Body of pancreas (tissue), 4 donors: ENCODE measurements around the gene ZNF777. TPM values are rescaled to one million over a fixed set of nuclear protein-coding genes. Genes with fewer than 3 reads are reported as not detected.
A peak's percentile ranks its signal among the peaks of the same experiment; 100 is the strongest.

Experiments
- ATAC-seq: fragments of 150-250 bp; one replicate; pipeline ENCODE4 v1.9.1; 2016
- DNase-seq, 4 donors: peaks; one replicate each; pipeline ENCODE4 v3.0.0-alpha.2; 2019
- H3K27ac ChIP-seq, 4 donors: fragments of 200-600 bp; sonication (generic); 1 replicate in 3 of 4; 2 replicates in 1 of 4; pipeline versions ENCODE4 v1.5.1 to v1.6.1; 2016 to 2019; ENCODE audit warnings: mild to moderate bottlenecking in 1 of 4, mixed read lengths in 1 of 4, moderate library complexity in 1 of 4
- H3K27me3 ChIP-seq, 2 donors: fragments of 200-600 bp; sonication (generic); one replicate each; pipeline ENCODE4 v1.6.0; 2016; ENCODE audit warnings: mild to moderate bottlenecking in 1 of 2
- H3K36me3 ChIP-seq, 2 donors: fragments of 200-600 bp; sonication (generic); replicated peaks in 1 of 2; 2 replicates each; pipeline ENCODE4 v1.5.1; 2016; ENCODE audit warnings: low read depth in 2 of 2; ENCODE audit not compliant: insufficient read depth in 1 of 2
- H3K4me1 ChIP-seq: fragments of 200-600 bp; sonication (generic); one replicate; pipeline ENCODE4 v1.6.0; 2016
- H3K4me3 ChIP-seq, 2 donors: fragments of 200-600 bp; sonication (generic); 1 replicate in 1 of 2; 2 replicates in 1 of 2; pipeline ENCODE4 v1.5.1; 2016 to 2019
- H3K9me3 ChIP-seq, 3 donors: fragments of 200-600 bp; sonication (generic); 1 replicate in 2 of 3; 2 replicates in 1 of 3; pipeline ENCODE4 v1.5.1; 2016
- POLR2A ChIP-seq, 3 donors: fragments of 450-650 bp; IDR thresholded peaks; one replicate each; pipeline ENCODE4 v1.6.1; 2016; ENCODE audit warnings: antibody characterized with exemption in 3 of 3, mild to moderate bottlenecking in 2 of 3
- WGBS, 2 donors: methylation state at CpG; one replicate each; pipeline ENCODE4 v1.1.5; 2017; 5-methylcytosine and 5-hydroxymethylcytosine counted together
- intact Hi-C: fragments of 100-400 bp; cut with DNase I; formaldehyde crosslinking; loops from one replicate; pipeline ENCODE4 v1.15.1; 2023
- total RNA-seq, 2 donors: library from RNA; depleted of rRNA; stranded (reverse); fragments of >200 nt; gene quantifications; one replicate each; pipeline ENCODE4 v1.1.0, GENCODE V29; 2016
- TF ChIP-seq, protein P1 (sequence below), 7 experiments: fragments of 450-650 bp in 4 of 7; fragments of 200-600 bp in 3 of 7; sonication (generic) in 3 of 7; IDR thresholded peaks; one replicate each; pipeline ENCODE4 v1.5.1; 2016 to 2019; ENCODE audit warnings: antibody characterized with exemption in 7 of 7

The ZNF777 gene
- total RNA-seq, 2 donors from 2014 or later, result 8.3 to 10.5 TPM

DNA sequence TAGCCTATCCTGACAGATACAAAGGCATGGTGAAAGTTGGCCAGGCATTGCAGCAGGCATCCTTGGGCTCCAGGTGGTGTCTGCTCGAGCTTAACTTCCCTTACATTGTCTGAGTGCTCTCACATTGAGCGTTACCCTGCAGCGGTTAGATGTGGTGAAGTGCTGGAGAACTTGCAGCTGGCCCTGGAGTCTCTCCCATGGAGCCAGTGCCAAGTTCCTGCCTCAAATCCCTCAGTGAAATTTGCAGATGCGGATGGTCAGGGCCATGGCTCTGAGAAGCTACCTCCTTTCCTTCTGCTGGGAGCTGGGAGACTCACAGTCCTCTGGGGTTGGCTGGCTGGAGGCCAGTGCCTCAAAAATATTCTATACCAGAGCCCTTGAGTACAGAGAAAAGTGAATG is 40.0 kb upstream of the ZNF777 start:
- H3K4me1 ChIP-seq, result peaks cover 11% of the 10 kb centered on the region
- 52 to 64% methylated on average over 4 of the region's 4 CpGs for WGBS, 2 donors
- no peaks in the 10 kb centered on the region for H3K9me3 ChIP-seq
- no peaks in the 10 kb centered on the region for H3K36me3 ChIP-seq
- intact Hi-C loops, result no loop called here
- DNase-seq (no peak), ATAC-seq (no peak)
- no peaks in the 10 kb centered on the region for H3K27me3 ChIP-seq
- no peak for TF ChIP-seq POLR2A (IDR thresholded peaks at IDR 0.05)
- TF ChIP-seq, protein P1, sequence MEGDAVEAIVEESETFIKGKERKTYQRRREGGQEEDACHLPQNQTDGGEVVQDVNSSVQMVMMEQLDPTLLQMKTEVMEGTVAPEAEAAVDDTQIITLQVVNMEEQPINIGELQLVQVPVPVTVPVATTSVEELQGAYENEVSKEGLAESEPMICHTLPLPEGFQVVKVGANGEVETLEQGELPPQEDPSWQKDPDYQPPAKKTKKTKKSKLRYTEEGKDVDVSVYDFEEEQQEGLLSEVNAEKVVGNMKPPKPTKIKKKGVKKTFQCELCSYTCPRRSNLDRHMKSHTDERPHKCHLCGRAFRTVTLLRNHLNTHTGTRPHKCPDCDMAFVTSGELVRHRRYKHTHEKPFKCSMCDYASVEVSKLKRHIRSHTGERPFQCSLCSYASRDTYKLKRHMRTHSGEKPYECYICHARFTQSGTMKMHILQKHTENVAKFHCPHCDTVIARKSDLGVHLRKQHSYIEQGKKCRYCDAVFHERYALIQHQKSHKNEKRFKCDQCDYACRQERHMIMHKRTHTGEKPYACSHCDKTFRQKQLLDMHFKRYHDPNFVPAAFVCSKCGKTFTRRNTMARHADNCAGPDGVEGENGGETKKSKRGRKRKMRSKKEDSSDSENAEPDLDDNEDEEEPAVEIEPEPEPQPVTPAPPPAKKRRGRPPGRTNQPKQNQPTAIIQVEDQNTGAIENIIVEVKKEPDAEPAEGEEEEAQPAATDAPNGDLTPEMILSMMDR (IDR thresholded peaks at IDR 0.05), result no peak
- H3K27ac ChIP-seq, result no peak overlapping the region
- H3K4me3 ChIP-seq, result no peak overlapping the region

DNA sequence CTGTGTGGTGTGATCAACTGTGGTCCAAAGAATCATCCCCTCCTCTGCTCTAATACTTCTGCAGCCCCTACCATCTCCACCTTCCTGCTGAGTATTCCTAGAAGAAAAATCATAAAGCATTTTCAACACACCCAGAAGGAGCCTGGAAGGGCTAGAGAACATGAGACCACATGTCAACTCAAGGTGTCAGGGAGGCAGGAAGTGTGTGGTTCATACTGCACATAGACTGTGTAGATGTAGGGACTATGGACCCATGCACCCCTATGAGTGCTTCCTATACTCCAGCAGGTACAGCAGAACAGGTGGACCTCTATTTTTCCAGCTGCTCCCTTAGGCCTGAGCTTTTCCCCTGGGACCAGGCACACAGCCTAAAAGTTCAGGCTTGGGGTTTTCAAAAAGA is 39.3 kb upstream of the ZNF777 start:
- no peak for DNase-seq
- Histone ChIP-seq H3K4me3 (no peak overlapping the region), H3K36me3 (no peaks in the 10 kb centered on the region), H3K27me3 (no peaks in the 10 kb centered on the region), H3K27ac (no peak overlapping the region), H3K9me3 (no peaks in the 10 kb centered on the region), H3K4me1 (peaks cover 18% of the 10 kb centered on the region)
- TF ChIP-seq, protein P1 (IDR thresholded peaks at IDR 0.05), result no peak
- TF ChIP-seq POLR2A (IDR thresholded peaks at IDR 0.05), result no peak
- ATAC-seq, result no peak
- intact Hi-C loops, result no loop called here

DNA sequence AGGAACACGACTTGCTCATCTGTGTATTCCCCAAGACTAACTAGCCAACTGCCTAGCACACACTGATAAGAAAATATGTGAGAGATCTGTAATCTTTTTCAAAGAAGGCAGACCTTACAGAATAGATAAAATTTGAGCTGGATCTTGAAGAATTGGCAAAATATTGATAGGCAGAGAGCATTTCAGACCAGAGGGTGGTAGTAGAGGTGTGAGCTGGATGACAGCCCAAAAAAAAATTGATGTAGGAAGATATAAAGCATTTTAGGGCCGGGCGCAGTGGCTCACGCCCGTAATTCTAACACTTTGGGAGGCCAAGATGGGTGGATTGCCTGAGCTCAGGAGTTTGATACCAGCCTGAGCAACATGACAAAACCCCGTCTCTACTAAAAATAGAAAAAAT is 37.9 kb upstream of the ZNF777 start:
- 80 to 88% methylated on average over 6 of the region's 6 CpGs for WGBS, 2 donors
- no peak for DNase-seq
- H3K36me3 ChIP-seq, result peaks cover 2% of the 10 kb centered on the region in 2 donors
- TF ChIP-seq, protein P1 (IDR thresholded peaks at IDR 0.05), result no peak
- no peak for TF ChIP-seq POLR2A (IDR thresholded peaks at IDR 0.05)
- peaks cover 20% of the 10 kb centered on the region for H3K4me1 ChIP-seq
- no peak overlapping the region for H3K4me3 ChIP-seq
- no peaks in the 10 kb centered on the region for H3K9me3 ChIP-seq
- intact Hi-C loops, result no loop called here
- H3K27me3 ChIP-seq, result no peaks in the 10 kb centered on the region
- no peak for ATAC-seq
- no peak overlapping the region for H3K27ac ChIP-seq

DNA sequence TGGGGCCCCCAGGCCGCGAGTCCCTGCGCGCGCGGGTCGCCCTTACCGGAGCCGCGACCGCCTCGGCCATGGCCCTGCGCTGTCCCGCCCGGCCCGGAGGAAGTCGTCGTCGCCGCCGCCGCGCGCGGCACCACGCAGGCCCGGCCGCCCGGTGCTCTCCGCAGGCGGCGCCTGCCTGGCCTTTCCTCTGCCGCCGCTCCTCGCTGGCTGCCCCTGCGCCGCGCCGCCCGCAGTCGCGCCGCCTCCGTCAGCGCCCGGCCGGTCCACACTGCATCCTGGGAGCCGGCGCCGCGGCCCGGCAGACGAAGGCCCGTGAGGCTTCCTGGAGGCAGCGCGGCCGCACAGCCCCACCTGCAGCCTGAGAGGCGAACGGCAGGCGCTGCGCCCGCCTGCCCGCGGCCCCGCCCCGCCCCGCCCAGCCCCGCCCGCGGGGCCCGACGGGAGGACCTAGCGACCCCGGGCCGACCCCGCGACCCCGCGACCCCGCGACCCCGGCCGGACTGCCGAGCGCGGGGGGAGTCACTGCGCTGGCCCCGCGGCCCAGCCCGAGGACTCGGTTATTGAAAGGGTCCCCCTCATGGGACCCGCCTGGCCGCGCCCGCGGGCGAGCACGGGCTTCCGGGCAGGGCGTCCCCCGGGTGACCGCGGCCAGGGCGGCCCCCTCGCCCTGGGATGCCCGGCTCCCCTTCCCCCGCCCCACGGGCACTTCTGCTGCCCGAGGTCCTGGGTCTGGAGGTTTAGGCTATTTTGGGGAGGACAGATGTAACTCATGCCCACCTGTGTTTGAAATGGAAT is 36.8 kb upstream of the ZNF777 start, which contains the start of gene ZNF746:
ZNF746 (minus strand) TSS at position 343 of the 795 bp plus-strand sequence; CDS start at position 70, 273 bp downstream.
- H3K27ac ChIP-seq, result peak within 1 kb of the TSS; percentile 71 to 77 (median 74)
- intact Hi-C loops, result no loop called here
- TF ChIP-seq POLR2A (IDR thresholded peaks at IDR 0.05), result peak in 2 of 3 donors; percentile 20 to 25
- TF ChIP-seq, protein P1 (IDR thresholded peaks at IDR 0.05), result peak; percentile 11 to 93 (median 73)
- DNase-seq, result peak; percentile 84 to 90 (median 86)
- H3K36me3 ChIP-seq, result peaks cover 8% of the 10 kb centered on the region in 2 donors
- 0 to 8% methylated on average over 2 to 85 of the region's 109 CpGs for WGBS, 2 donors
- H3K4me3 ChIP-seq, result peak within 1 kb of the TSS; percentile 51 to 69
- no peaks in the 10 kb centered on the region for H3K9me3 ChIP-seq
- ATAC-seq, result peak; percentile 95
- H3K27me3 ChIP-seq, result no peaks in the 10 kb centered on the region
- H3K4me1 ChIP-seq, result peaks cover 20% of the 10 kb centered on the region
